HCT116 (cell line): ENCODE results near the gene HCRTR1.

ENCODE experiments used
- JUND ChIP-seq: IDR thresholded peaks from 2 replicates; pipeline ENCODE4 v1.6.1; 2012
- POLR2AphosphoS5 ChIP-seq: IDR thresholded peaks from 2 replicates; pipeline ENCODE4 v1.6.1; 2011; ENCODE audit warnings: mild to moderate bottlenecking, low read depth, low read length, moderate library complexity

DNA sequence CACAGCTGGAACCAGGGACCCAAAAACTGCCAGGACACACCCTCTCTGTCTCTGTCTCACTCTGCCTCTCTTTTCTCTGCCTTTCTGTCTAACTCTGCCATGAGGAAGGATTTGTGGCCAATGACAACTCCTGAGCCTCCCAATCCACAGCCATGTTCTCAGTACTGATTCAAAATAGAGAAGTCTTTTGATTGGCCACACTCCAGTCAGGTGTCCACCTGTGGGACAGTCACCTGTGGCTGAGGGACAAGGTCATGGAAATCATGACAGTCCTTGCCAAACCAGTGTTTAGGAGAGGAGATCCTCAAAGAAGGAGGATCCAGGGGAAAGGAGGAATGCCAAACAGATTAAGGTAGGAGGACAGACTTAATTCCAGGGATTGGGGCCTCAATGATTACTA, 25.4 kb upstream of the HCRTR1 start:
- no peak for TF ChIP-seq JUND
- no peak for TF ChIP-seq POLR2AphosphoS5
